Mammary epithelial cell (primary cell): ENCODE measurements around the gene ADARB1.

ENCODE experiments used
- CTCF ChIP-seq, 2 donors: IDR thresholded peaks in 1 of 2; conservative IDR thresholded peaks in 1 of 2; 2 replicates each; pipeline ENCODE4 v1.5.1; 2011 to 2012; ENCODE audit warnings: inconsistent platforms in 2 of 2, low read length in 2 of 2, mild to moderate bottlenecking in 2 of 2, control low read depth in 1 of 2, low read depth in 1 of 2; ENCODE audit not compliant: insufficient read depth in 1 of 2; ENCODE audit errors: extremely low read depth in 1 of 2
- EZH2 ChIP-seq: IDR thresholded peaks from 2 replicates; pipeline ENCODE4 v1.6.1; 2012; ENCODE audit warnings: low read length, inconsistent platforms, borderline replicate concordance

- TF ChIP-seq EZH2 (no peak), CTCF (conservative IDR thresholded peaks at IDR 0.05 in 1 of 2, IDR thresholded peaks at IDR 0.05 in 1 of 2; ENCODE audit: extremely low read depth in 1 of 2, insufficient read depth in 1 of 2, low read depth in 1 of 2, low read length in 2 of 2) (no peak)
These were observed 51.0 kb downstream of the ADARB1 start for GRCh38 chr21:45125357-45125756.
